LNCaP clone FGC (cell line): ENCODE measurements around the gene WBP11.
A peak's percentile ranks its signal among the peaks of the same experiment; 100 is the strongest.

ENCODE experiments used
- DNase-seq: peaks from one replicate; pipeline ENCODE4 v3.0.0-alpha.2; 2011; ENCODE audit warnings: low read depth
- H3K4me3 ChIP-seq: 2 replicates; pipeline ENCODE4 v1.5.1; 2011; ENCODE audit warnings: mild to moderate bottlenecking, low read depth, low read length, control low read depth
- CTCF ChIP-seq: IDR thresholded peaks from 2 replicates; pipeline ENCODE4 v1.5.1; 2012; ENCODE audit warnings: mild to moderate bottlenecking; ENCODE audit not compliant: control insufficient read depth, insufficient read depth; ENCODE audit errors: extremely low read depth

WBP11 gene

GRCh38 chr12:14845350-14845750 is 42.1 kb upstream of the WBP11 start:
- TF ChIP-seq CTCF, result peak; percentile 83
- DNase-seq, result no peak

GRCh38 chr12:14844401-14844800 is 41.1 kb upstream of the WBP11 start:
- TF ChIP-seq CTCF, result no peak
- DNase-seq, result no peak
- no peak overlapping the region for H3K4me3 ChIP-seq

More at GRCh38 chr12:14845350-14845750, 42.1 kb upstream of the WBP11 start:
- H3K4me3 ChIP-seq, result no peak overlapping the region

- DNase-seq, result no peak
- no peak within 1 kb of the TSS for H3K4me3 ChIP-seq
- no peak for TF ChIP-seq CTCF
Measured at GRCh38 chr12:14843425-14843887, 40.2 kb upstream of the WBP11 start, which contains the start of gene ART4. Gene ART4 (minus strand): TSS chr12:14843526. CDS start chr12:14843113, 413 bp downstream.

- no peak for DNase-seq
- H3K4me3 ChIP-seq, result no peak overlapping the region
- TF ChIP-seq CTCF, result no peak
Measured at GRCh38 chr12:14842315-14842714, 39.0 kb upstream of the WBP11 start.

- TF ChIP-seq CTCF, result no peak
- DNase-seq, result no peak
- H3K4me3 ChIP-seq, result no peak overlapping the region
Measured at GRCh38 chr12:14841761-14842160, 38.5 kb upstream of the WBP11 start.

GRCh38 chr12:14840616-14841015 is 37.3 kb upstream of the WBP11 start:
- no peak for DNase-seq
- TF ChIP-seq CTCF, result no peak

GRCh38 chr12:14839262-14839661 is 36.0 kb upstream of the WBP11 start:
- no peak for TF ChIP-seq CTCF
- H3K4me3 ChIP-seq, result no peak overlapping the region
- DNase-seq, result no peak

More at GRCh38 chr12:14840616-14841015, 37.3 kb upstream of the WBP11 start:
- H3K4me3 ChIP-seq, result no peak overlapping the region
